ENCODE measurements around the gene APOF.
"Not testable (repeated sequence)": the region's sequence is repeated elsewhere in the genome, so short reads cannot be mapped to it uniquely, and the experiment has no call there.

APOF gene

DNA sequence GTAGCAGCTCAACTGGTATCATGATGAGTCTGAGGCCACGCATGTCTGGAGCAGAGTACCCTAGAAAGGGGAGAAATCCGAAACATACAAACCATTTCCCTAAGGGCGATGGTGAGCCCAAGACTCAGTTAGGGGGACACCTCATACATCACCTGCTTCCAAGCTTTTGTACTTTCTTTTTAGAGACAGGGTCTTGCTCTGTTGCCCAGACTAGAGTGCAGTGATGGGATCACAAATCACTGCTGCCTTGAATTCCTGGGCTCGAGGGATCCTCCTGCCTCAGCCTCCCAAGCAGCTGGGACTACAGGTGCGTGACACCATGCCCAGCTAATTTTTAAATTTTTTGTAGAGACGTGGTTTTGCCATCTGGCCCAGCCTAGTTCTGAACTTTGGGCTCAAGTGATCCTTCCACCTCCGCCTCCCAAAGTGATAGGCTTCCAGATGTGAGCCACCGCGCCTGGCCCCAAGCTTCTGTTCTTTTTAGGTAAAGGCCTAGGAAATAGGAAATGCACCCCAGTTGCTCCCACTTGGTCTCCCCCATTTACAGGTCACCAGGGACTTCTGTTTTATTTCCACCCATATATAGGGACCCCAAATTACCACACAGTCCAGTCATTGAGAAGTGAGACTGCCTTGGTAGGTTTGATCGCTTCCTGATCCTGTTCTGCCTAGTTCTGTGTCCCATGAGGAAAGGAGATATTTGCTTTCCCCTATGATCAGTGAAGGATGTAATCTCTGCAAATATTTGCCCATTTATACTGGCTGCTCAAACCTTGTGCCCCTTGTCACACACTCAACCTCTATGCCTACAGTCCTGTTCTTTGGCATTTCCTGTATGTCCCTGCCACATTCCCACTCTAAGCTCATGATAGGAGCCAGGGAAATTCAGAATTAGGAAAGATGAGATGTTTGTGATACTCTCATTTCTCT, at the start of gene APOF:
Gene APOF (minus strand): TSS at position 728 of the 930 bp plus-strand sequence. CDS start 112 bp downstream, at position 616.
- DNase-seq (ENCODE audit: low spot score), result no peak

- DNase-seq (ENCODE audit: low spot score), result no peak
These were observed 49.4 kb upstream of the APOF start for GRCh38 chr12:56411781-56412639.

DNA sequence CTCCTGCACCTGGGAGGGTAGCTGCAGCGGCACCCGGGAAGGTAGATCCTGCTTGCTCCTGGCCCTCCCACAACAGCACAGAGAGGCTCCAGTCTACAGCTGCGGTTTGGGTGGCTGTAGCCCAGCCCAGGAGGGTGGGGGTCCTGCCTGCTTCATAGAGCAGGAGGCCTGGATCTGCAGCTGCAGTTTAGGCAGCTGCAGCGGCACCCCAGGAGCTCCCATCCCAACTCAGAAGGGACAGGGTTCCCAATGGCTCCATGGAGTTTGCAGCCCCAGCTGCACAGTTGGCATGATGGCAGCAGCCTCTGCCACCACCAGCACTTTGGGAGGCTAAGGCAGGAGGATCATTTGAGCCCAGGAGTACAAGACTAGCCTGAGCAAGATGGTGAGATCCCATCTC, 48.1 kb upstream of the APOF start:
- DNase-seq (ENCODE audit: low spot score), result no peak

GRCh38 chr12:56408799-56409417, 46.3 kb upstream of the APOF start:
- no peak for DNase-seq (ENCODE audit: low spot score)

GRCh38 chr12:56404227-56404626, 41.6 kb upstream of the APOF start:
- not testable (repeated sequence) for DNase-seq (ENCODE audit: low spot score)

- DNase-seq (ENCODE audit: low spot score), result not testable (repeated sequence)
These were observed 39.0 kb upstream of the APOF start for GRCh38 chr12:56401612-56402011.

- DNase-seq (ENCODE audit: low spot score), result not testable (repeated sequence)
These were observed 38.5 kb upstream of the APOF start for GRCh38 chr12:56401125-56401524.

DNA sequence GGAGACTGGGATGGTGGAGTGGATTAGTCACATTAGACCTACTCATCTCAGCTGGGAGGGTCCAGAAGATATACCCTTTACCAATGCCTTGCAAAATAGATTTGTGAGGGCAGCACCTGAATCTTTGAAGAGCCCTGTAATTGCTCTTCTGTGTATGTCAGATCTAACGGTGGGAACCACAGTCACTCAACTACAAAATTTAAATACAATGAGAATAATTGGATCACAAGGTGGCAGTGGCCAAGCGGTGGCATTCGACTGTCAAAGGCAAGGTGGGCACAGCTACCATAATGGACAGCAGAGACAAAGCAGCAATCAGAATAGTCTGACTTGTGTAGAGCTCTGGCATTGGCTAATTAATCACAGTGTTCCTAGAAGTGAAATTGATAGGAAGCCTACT, 36.8 kb upstream of the APOF start:
- not testable (repeated sequence) for DNase-seq (ENCODE audit: low spot score)

DNA sequence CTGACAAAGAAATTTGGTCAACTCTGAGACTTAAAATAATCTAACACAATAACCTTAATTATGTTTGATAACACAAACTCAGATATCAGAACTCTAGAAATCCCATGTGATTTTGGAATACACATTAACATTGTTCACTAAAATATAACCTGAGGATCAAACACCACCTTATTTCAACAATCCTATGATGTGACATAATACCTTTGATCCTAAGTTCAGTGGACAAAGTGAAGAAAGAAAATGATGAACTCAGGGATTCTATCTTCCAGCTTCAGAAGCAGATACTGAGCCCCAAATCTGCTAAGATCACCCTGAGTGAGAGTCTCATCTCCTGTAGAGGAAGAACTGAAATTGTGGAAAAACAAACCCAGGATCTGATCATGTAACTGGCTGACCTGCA, 35.7 kb upstream of the APOF start:
- DNase-seq (ENCODE audit: low spot score), result no peak

- DNase-seq (ENCODE audit: low spot score), result no peak
These were observed 29.7 kb upstream of the APOF start for GRCh38 chr12:56392331-56392730.

DNA sequence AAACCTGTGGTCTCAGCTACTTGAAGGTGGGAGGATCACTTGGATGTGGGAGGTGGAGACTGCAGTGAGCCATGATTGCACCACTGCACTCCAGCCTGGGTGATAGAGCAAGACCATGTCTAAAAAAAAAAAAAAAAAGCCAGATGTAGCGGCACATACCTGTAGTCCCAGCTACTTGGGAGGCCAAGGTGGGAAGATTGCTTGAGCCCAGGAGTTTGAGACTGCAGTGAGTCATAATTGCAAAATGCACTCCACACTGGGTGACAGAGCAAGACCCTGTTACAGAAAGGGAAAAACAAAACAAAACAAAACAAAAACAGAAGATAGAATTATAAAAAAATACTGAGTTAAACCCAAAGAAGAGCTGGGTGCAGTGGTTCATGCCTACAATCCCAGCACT, 29.1 kb upstream of the APOF start:
- DNase-seq (ENCODE audit: low spot score), result no peak

- no peak for DNase-seq (ENCODE audit: low spot score)
These were observed 26.8 kb upstream of the APOF start for GRCh38 chr12:56389412-56389811.

GRCh38 chr12:56387152-56387736, 24.6 kb upstream of the APOF start:
- no peak for DNase-seq (ENCODE audit: low spot score)

DNA sequence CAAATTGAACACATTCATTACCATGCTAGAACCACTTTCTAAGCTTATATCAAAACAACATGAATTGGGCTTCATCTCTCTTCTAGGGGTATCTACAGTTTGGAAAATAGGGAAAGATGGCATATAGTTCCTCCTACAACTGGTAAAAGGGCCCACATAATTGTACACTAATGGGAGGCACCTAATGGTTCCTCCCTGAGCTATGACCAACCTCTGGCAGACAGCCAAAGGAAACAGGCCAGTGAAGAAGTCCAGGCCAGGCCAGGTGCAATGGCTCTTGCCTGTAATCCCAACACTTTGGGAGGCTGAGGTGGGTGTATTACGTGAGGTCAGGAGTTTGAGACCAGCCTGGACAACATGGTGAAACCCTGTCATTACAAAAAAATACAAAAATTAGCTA, 23.2 kb upstream of the APOF start:
- DNase-seq (ENCODE audit: low spot score), result no peak

DNA sequence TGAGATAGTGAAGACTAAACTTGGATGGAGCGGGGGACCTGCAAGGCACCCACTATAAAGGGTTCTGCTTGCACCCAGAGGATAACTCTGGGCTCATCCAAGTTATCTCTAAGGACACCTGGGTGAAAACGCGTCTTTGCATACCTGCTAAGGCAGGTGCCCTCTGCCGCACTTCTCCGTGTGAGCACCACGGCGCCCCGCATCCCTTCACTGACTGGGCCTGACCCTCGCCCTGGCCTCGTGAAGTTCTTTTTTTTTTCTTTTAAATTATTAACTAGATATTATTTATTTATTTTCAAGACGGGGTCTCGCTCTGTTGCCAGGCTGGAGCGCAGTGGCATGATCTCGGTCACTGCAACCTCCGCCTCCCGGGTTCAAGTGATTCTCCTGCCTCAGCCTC, 20.0 kb upstream of the APOF start:
- no peak for DNase-seq (ENCODE audit: low spot score)

GRCh38 chr12:56377989-56378316, 15.3 kb upstream of the APOF start:
- no peak for DNase-seq (ENCODE audit: low spot score)

DNA sequence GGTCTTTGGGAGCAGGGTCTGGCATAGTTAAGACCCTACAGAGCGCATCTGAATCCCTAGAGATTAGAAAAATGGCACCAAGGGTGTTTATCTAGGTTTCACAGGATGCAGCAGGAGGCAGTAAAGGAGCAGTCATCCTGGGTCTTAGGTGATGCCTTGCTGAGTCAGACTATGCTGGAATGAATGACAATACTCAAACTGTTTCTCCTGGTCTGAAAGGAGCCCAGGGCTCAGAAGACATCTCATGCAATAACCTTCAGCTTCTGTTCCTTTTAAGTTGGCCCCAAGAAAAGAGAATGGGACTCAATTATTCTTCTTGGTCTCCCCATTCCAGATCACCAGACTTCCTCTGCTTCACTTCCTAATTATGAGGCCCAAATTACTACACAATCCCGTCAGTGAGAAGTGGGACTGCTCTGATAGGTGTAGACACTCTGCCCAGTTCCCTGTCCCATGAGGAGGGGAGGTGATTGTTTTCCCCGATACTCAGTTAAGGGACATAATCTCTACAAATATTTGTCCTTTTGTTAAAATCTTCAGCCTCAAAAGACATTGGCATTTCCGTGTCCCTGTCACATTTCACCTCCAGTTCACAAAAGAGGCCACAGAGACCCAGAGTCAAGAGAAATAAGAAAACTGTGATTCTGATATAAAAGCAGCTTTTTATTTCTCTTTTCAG, 14.8 kb upstream of the APOF start:
- DNase-seq (ENCODE audit: low spot score), result no peak

DNA sequence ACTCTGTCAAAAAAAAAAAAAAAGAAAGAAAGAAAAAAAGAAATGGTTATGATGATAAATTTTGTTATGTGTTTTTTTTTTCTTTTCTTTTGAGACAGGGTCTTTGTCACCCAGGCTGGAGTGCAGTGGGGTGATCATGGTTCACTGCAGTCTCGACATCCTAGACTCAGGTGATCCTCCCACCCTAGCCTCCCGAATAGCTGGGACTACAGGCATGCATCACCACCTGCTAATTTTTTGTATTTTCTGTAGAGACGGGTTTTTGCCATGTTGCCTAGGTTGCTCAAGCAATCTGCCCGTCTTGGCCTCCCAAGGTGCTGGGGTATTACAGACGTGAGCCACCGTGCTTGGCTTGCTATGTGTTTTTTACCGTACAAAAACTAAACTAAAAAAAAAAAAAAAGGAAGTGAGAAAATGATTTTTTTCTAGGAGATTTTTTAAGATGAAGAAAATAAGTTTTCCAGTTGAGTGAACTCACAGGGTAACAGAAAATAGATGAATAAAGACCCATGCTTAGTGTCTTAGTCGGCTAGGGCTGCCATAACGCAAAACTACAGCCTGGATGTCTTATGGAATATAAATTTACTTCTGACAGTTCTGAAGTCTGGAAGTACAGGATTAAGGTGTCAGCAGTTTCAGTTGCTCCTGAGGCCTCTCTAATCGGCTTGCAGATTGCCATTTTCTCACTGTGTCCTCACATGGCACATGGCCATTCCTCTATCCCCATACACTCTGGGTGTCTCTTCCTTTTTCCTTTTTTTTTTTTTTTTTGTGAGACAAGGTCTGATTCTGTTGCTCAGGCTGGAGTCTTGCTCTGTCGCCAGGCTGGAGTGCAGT, 13.2 kb upstream of the APOF start:
- DNase-seq (ENCODE audit: low spot score), result no peak

DNA sequence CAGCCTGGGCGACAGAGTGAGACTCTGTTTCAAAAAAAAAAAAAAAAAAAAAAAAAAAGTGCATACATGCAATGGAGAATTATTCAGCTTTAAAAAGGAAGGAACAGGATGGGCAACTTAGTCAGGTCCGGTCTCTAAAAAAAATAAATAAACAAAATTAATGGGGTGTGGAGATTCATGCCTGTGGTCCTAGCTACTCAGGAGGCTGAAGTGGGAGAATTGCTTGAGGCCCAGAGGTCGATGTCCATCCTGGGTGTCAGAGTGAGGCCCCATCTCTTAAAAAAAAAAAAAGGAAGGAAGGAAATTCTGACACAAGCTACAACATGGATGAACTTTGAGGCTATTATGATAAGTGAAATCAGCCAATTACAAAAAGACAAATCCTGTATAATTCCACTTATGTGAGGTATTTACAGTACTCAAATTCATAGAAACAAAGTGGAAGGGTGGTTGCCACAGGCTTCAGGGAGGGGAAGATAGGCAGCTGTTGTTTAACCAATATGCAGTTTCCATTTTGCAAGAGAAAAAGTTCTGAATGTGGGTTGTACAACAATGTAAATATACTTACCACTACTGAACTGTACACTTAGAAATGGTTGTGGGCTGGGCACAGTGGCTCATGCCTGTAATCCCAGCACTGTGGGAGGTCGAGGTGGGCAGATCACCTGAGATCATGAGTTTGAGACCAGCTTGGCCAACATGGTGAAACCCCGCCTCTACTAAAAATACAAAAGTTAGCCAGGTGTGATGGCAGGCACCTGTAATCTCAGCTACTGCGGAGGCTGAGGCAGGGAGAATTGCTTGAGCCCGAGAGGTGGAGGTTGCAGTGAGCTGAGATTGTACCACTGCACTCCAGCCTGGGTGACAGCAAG, 12.3 kb upstream of the APOF start:
- no peak for DNase-seq (ENCODE audit: low spot score)

DNA sequence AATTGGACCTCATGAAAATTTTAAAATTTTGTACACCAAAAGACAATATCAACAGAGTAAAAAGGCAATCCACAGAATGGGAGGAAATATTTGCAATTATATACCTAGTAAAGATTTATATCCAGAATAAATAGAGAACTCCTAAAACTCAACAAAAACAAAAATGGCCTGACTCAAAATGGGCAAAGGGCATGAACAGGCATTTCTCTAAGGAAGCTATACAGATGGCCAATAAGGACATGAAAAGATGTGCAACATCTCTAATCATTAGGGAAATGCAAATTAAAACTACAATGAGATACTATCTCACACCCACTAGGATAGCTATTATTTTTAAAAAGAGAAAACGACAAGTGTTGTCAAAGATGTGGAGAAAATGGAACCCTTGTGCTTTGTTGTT, 10.9 kb upstream of the APOF start:
- DNase-seq (ENCODE audit: low spot score), result no peak
